AG10803 (cell line): ENCODE results near the gene ELFN2.

ENCODE experiments used
- DNase-seq: peaks from one replicate; pipeline ENCODE4 v3.0.0; 2010; ENCODE audit warnings: low read depth
- H3K4me3 ChIP-seq: 2 replicates; pipeline ENCODE4 v1.5.1; 2011; ENCODE audit warnings: mild to moderate bottlenecking, low read length, control low read depth
- TF ChIP-seq, protein P1 (sequence below): conservative IDR thresholded peaks from 2 replicates; pipeline ENCODE4 v1.5.1; 2011; ENCODE audit warnings: mild to moderate bottlenecking, low read length, control low read depth, inconsistent platforms

ELFN2 gene

DNA sequence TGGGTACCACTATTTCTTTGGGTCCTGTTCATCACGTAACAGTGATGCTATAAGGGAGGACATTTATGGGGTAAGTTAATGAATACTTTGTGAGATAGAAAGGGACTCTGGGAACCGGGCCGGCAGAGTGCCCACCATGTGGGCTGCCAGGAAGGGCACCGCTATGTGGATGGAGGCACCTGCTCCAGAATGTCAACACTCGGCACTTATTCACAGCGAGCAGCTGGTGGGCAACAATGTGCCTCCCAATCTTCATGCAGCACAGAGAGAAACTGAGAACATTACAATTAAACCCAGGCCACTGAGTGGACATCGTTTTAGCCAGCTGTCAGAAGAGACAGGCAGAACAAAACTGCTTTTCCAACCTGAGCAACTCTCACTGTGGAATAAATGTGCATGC is 15.8 kb upstream of the ELFN2 start:
- DNase-seq: no peak
- no peak overlapping the region for H3K4me3 ChIP-seq
- TF ChIP-seq, protein P1, sequence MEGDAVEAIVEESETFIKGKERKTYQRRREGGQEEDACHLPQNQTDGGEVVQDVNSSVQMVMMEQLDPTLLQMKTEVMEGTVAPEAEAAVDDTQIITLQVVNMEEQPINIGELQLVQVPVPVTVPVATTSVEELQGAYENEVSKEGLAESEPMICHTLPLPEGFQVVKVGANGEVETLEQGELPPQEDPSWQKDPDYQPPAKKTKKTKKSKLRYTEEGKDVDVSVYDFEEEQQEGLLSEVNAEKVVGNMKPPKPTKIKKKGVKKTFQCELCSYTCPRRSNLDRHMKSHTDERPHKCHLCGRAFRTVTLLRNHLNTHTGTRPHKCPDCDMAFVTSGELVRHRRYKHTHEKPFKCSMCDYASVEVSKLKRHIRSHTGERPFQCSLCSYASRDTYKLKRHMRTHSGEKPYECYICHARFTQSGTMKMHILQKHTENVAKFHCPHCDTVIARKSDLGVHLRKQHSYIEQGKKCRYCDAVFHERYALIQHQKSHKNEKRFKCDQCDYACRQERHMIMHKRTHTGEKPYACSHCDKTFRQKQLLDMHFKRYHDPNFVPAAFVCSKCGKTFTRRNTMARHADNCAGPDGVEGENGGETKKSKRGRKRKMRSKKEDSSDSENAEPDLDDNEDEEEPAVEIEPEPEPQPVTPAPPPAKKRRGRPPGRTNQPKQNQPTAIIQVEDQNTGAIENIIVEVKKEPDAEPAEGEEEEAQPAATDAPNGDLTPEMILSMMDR: no peak

DNA sequence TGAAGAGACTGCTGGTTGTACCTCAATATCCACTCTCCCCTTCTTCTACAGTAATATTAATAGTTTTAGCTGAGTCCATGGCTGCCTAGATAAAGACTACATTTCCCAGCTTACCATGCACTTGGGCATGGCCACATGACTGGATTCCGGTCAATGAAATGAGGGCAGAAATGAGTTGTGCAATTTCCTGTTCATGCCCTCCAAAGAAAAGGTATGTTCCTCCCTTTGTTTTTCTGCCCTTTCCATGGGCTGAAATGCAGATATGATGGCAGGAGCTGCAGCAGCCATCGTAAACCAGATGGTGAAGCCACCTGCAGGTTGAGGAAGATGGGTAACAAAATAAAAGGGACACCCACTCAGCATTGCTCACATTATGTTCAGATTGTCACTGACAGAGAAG is 15.3 kb upstream of the ELFN2 start:
- TF ChIP-seq, protein P1: no peak
- no peak overlapping the region for H3K4me3 ChIP-seq
- DNase-seq: no peak

DNA sequence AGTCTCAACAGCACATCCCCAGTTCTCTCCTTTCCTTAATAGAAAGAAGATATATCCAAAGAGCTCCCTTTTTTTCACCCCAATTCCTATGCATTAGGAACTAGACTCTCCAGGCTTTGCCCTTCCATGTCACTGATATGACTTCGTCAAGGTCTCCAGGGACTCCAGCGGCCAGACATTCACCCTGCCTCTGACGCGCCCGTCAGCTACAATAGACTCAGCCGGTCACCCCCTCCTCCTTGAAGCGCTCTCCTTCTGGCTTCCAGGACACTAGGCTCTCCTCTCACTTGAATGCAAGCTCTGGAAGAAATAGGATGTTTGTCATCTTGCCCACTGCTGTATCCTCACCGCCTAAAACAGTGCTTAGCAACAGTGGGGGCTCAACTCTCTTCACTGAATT is 14.9 kb upstream of the ELFN2 start:
- H3K4me3 ChIP-seq: no peak overlapping the region
- no peak for DNase-seq
- TF ChIP-seq, protein P1: no peak

DNA sequence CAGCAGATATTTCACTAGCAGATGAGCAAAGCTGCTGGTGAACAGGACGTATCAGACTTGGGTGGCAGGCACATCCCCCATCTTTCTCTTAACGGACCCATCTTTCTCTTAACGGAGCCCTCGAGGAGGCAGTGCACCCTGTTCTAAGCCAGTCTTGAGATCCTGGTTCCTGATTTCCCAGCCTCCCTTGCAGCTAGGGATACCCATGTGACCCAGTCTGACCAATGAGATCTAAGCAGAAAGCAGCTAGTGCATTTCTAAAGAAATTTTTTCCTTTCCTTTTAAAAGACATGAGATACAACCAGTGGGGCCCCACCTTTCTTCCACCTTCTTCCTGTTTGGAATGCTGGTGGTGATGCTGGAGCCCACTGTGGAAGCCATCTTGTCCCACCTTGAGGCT is 13.6 kb upstream of the ELFN2 start:
- TF ChIP-seq, protein P1: no peak
- DNase-seq: no peak
- H3K4me3 ChIP-seq: no peak overlapping the region

DNA sequence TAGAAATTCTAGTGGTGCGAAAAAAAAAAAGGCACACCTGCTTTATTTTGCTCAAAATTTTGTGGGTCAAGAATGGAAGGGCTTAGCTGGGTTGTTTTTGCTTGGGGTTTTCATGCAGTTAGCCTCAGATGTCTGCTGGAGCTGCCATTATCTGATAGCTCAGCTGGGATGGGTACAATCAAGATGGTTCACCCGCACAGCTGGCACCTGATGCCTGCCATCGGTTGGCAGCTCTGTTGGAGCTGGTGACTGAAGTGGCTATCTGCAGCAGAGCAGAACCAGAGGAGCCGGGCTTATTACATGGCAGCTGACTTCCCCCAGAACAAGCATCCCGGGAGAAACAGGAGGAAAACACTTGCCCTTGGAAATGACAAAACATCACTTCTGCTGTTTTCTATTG is 12.1 kb upstream of the ELFN2 start:
- DNase-seq: no peak
- TF ChIP-seq, protein P1: no peak
- H3K4me3 ChIP-seq: no peak overlapping the region

DNA sequence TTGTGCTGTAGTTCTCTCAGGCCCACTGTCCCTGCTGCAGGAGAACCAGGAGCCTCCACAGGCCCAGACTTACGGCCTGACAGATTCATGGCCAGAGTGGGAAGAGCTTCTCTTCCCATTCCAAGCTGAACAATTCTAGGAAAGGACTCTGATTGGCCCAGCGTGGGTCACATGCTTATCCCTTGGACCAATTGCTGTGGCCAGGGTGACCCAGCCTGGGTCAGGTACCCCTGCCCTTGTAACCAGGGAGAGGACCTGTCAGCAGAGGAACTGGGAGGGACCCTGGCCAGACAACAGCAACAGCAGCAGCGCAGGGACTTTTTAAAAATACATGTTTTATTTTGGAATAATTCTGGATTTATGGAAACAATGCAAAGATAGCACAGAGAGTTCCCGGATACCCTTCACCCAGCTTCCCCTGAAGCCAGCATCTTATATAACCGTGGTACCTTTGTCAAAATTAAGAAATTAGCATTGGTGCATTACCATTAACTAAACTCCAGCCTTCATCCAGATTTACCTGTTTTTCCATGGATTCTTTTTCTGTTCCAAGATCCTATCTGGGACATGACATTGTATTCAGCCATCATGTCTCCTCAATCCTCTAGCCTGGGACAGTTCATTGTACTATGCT is 8.8 kb upstream of the ELFN2 start:
- H3K4me3 ChIP-seq: no peak overlapping the region
- TF ChIP-seq, protein P1: no peak
- DNase-seq: no peak

DNA sequence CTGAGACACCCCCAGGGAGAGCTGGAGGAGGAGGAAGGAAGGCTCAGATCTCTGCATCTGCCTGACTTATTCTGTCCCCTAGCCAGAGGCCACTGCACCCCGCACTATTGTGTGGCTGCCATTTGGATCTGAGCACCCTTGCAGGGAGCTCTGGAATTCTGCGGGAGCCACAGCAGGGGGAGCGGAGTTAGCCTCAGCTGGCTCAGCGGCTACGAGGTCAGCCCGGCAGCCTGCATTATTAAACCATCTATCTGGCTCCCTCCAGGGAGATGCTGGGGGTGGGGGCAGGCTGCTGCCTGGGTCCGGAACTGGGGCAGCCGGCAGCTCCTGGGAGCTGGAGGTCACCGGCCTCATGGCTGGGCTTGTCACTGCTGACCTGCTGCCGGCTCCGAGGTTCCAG is 6.5 kb upstream of the ELFN2 start:
- DNase-seq: no peak
- H3K4me3 ChIP-seq: no peak overlapping the region
- TF ChIP-seq, protein P1: no peak
